DMS 273 treated with DMSO at 0.1 percent for 48 hours (cell line): ENCODE measurements around the gene COL4A2.

ENCODE experiments used
- DNase-seq: peaks from one replicate; lab custom pipeline; 2025; lab: John Stamatoyannopoulos, UW

The COL4A2 gene

GRCh38 chr13:110322126-110322827 is 15.2 kb downstream of the COL4A2 start:
- DNase-seq: no peak

GRCh38 chr13:110322828-110323171 is 15.7 kb downstream of the COL4A2 start:
- no peak for DNase-seq

GRCh38 chr13:110323172-110323891 is 16.2 kb downstream of the COL4A2 start:
- DNase-seq: no peak

- DNase-seq: no peak
Measured at GRCh38 chr13:110324026-110324749, 17.1 kb downstream of the COL4A2 start.

- DNase-seq: no peak
Measured at GRCh38 chr13:110326263-110326904, 19.3 kb downstream of the COL4A2 start.

- DNase-seq: no peak
Measured at GRCh38 chr13:110327051-110327721, 20.1 kb downstream of the COL4A2 start.

- DNase-seq: no peak
Measured at GRCh38 chr13:110328573-110328972, 21.5 kb downstream of the COL4A2 start.

- no peak for DNase-seq
Measured at GRCh38 chr13:110329258-110329657, 22.2 kb downstream of the COL4A2 start.

GRCh38 chr13:110329798-110330461 is 22.8 kb downstream of the COL4A2 start:
- DNase-seq: no peak

- DNase-seq: no peak
Measured at GRCh38 chr13:110330491-110331011, 23.5 kb downstream of the COL4A2 start.

- DNase-seq: no peak
Measured at GRCh38 chr13:110331362-110331761, 24.3 kb downstream of the COL4A2 start.

- no peak for DNase-seq
Measured at GRCh38 chr13:110332750-110333149, 25.7 kb downstream of the COL4A2 start.

GRCh38 chr13:110333837-110334236 is 26.8 kb downstream of the COL4A2 start:
- DNase-seq: no peak

GRCh38 chr13:110334256-110334655 is 27.2 kb downstream of the COL4A2 start:
- DNase-seq: no peak

- no peak for DNase-seq
Measured at GRCh38 chr13:110334841-110335490, 27.9 kb downstream of the COL4A2 start.

- no peak for DNase-seq
Measured at GRCh38 chr13:110336108-110336507, 29.0 kb downstream of the COL4A2 start.

GRCh38 chr13:110336681-110337080 is 29.6 kb downstream of the COL4A2 start:
- DNase-seq: no peak

GRCh38 chr13:110337247-110337646 is 30.2 kb downstream of the COL4A2 start:
- no peak for DNase-seq

GRCh38 chr13:110338441-110339101 is 31.5 kb downstream of the COL4A2 start:
- no peak for DNase-seq

GRCh38 chr13:110339263-110339662 is 32.2 kb downstream of the COL4A2 start:
- DNase-seq: no peak
